ENCODE results near the gene DOK5.

The DOK5 gene

GRCh38 chr20:54680872-54681619 lies 205.7 kb downstream of the DOK5 start:
- H3K27ac ChIP-seq, result no peak overlapping the region
- H3K4me3 ChIP-seq, result no peak overlapping the region
- no peak for DNase-seq (ENCODE audit: low spot score)
- TF ChIP-seq CTCF (IDR thresholded peaks at IDR 0.05), result peak; percentile 28

GRCh38 chr20:54681869-54682268 lies 206.5 kb downstream of the DOK5 start:
- no peak for TF ChIP-seq CTCF (IDR thresholded peaks at IDR 0.05)
- H3K27ac ChIP-seq, result no peak overlapping the region
- no peak for DNase-seq (ENCODE audit: low spot score)
- H3K4me3 ChIP-seq, result no peak overlapping the region

- H3K4me3 ChIP-seq, result no peak overlapping the region
- no peak overlapping the region for H3K27ac ChIP-seq
- no peak for TF ChIP-seq CTCF (IDR thresholded peaks at IDR 0.05)
- DNase-seq (ENCODE audit: low spot score), result no peak
These were observed 213.1 kb downstream of the DOK5 start for GRCh38 chr20:54688476-54688875.

GRCh38 chr20:54690323-54690722 lies 214.9 kb downstream of the DOK5 start:
- no peak for DNase-seq (ENCODE audit: low spot score)
- no peak for TF ChIP-seq CTCF (IDR thresholded peaks at IDR 0.05)
- no peak overlapping the region for H3K4me3 ChIP-seq
- H3K27ac ChIP-seq, result no peak overlapping the region

- no peak for DNase-seq (ENCODE audit: low spot score)
- H3K4me3 ChIP-seq, result no peak overlapping the region
- H3K27ac ChIP-seq, result no peak overlapping the region
- TF ChIP-seq CTCF (IDR thresholded peaks at IDR 0.05), result no peak
These were observed 215.9 kb downstream of the DOK5 start for GRCh38 chr20:54691327-54691726.

- Histone ChIP-seq H3K4me3 (no peak overlapping the region), H3K27ac (no peak overlapping the region)
- no peak for DNase-seq (ENCODE audit: low spot score)
- no peak for TF ChIP-seq CTCF (IDR thresholded peaks at IDR 0.05)
These were observed 216.9 kb downstream of the DOK5 start for GRCh38 chr20:54692168-54692887.

- no peak overlapping the region for H3K4me3 ChIP-seq
- no peak for DNase-seq (ENCODE audit: low spot score)
- H3K27ac ChIP-seq, result no peak overlapping the region
- no peak for TF ChIP-seq CTCF (IDR thresholded peaks at IDR 0.05)
These were observed 219.1 kb downstream of the DOK5 start for GRCh38 chr20:54694516-54694915.

All from coronary artery (tissue), 2 donors.